HCT116 (cell line): ENCODE results near the gene PGBD4. TPM values are rescaled to one million over a fixed set of nuclear protein-coding genes. Genes with fewer than 3 reads are reported as not detected.

Experiments
- ATAC-seq: fragments of 200-7000 bp; cut with Tn5 transposase; 2 replicates; pipeline ENCODE4 v1.9.1; 2020; ENCODE audit warnings: mild to moderate bottlenecking, moderate library complexity
- BruUV-seq: library from RNA; stranded (reverse); fragments of 400-500 nt; replicated peaks from 2 replicates; lab custom pipeline; 2021; lab: Mats Ljungman, UMichigan
- CTCF ChIA-PET: fragments of 300-600 bp; sonication (Branson Sonifier 250); formaldehyde crosslinking; loops from one replicate; lab custom pipeline; 2021; ENCODE audit warnings: antibody characterized with exemption; lab: Charles Lee
- POLR2A ChIA-PET: fragments of 300-600, 350-600 bp; sonication (Branson Sonifier 250); formaldehyde crosslinking; loops from one replicate; lab custom pipeline; 2021; ENCODE audit warnings: antibody characterized with exemption; lab: Charles Lee
- RAD21 ChIA-PET, 2 experiments: fragments of 300-600 bp; sonication (Branson Sonifier 250); formaldehyde crosslinking; loops; one replicate each; lab custom pipeline; 2023; ENCODE audit warnings: low total read pairs in 2 of 2; ENCODE audit not compliant: uncharacterized antibody in 2 of 2, unreplicated experiment in 2 of 2, low non-redundant PET in 1 of 2; lab: Charles Lee
- DNase-seq: peaks from one replicate; pipeline ENCODE4 v3.0.0-alpha.2; 2010; ENCODE audit warnings: low read depth, low spot score
- H2AFZ ChIP-seq: fragments of 200-600 bp; shearing (Covaris generic), sonication (generic); 2 replicates; pipeline ENCODE4 v1.6.1; 2017; ENCODE audit warnings: low read depth, mixed run types, mixed read lengths, antibody characterized with exemption, low read length; ENCODE audit not compliant: poor library complexity, severe bottlenecking
- H3K27ac ChIP-seq: 2 replicates; pipeline ENCODE4 v1.5.1; 2012; ENCODE audit warnings: low read depth, low read length
- H3K27me3 ChIP-seq: fragments of 200-600 bp; sonication (generic); 2 replicates; pipeline ENCODE4 v1.6.1; 2016; ENCODE audit warnings: mixed run types, low read length, mixed read lengths; ENCODE audit not compliant: insufficient read depth
- H3K36me3 ChIP-seq, 2 experiments: fragments of 200-500 bp in 1 of 2; fragments of 200-600 bp in 1 of 2; sonication (Bioruptor generic) in 1 of 2; sonication (generic) in 1 of 2; 2 replicates each; pipeline versions ENCODE4 v1.5.1 to v1.6.1; 2014 to 2016; ENCODE audit warnings: low read length in 2 of 2, inconsistent platforms in 1 of 2, mixed read lengths in 1 of 2, mixed run types in 1 of 2; ENCODE audit not compliant: insufficient read depth in 2 of 2, control insufficient read depth in 1 of 2
- H3K4me1 ChIP-seq, 2 experiments: fragments of 200-600 bp in 1 of 2; sonication (generic) in 1 of 2; 2 replicates each; pipeline versions ENCODE4 v1.5.1 to v1.6.1; 2012 to 2017; ENCODE audit warnings: low read length in 2 of 2, inconsistent platforms in 1 of 2, mild to moderate bottlenecking in 1 of 2, mixed read lengths in 1 of 2, mixed run types in 1 of 2, moderate library complexity in 1 of 2; ENCODE audit not compliant: insufficient read depth in 2 of 2, control insufficient read depth in 1 of 2
- H3K4me2 ChIP-seq: fragments of 200-600 bp; sonication (generic); 2 replicates; pipeline ENCODE4 v1.6.1; 2017; ENCODE audit warnings: mixed run types, low read length, mixed read lengths
- H3K4me3 ChIP-seq, 2 experiments: fragments of 200-600 bp in 1 of 2; sonication (generic) in 1 of 2; replicated peaks in 1 of 2; 2 replicates each; pipeline ENCODE4 v1.5.1; 2011 to 2016; ENCODE audit warnings: low read length in 2 of 2, control low read depth in 1 of 2, low read depth in 1 of 2, mild to moderate bottlenecking in 1 of 2, mixed read lengths in 1 of 2, mixed run types in 1 of 2
- H3K79me2 ChIP-seq: fragments of 200-600 bp; sonication (generic); 2 replicates; pipeline ENCODE4 v1.6.1; 2017; ENCODE audit warnings: mild to moderate bottlenecking, mixed run types, low read length, moderate library complexity, mixed read lengths; ENCODE audit not compliant: insufficient read depth
- H3K9ac ChIP-seq: fragments of 200-600 bp; sonication (generic); 2 replicates; pipeline ENCODE4 v1.6.1; 2016; ENCODE audit warnings: low read length, mixed read lengths
- H3K9me2 ChIP-seq: fragments of 200-600 bp; sonication (generic), shearing (Covaris generic); 2 replicates; pipeline ENCODE4 v1.6.1; 2017; ENCODE audit warnings: mixed run types, mild to moderate bottlenecking, moderate library complexity; ENCODE audit not compliant: insufficient read depth
- H3K9me3 ChIP-seq, 2 experiments: fragments of 200-500 bp in 1 of 2; fragments of 200-600 bp in 1 of 2; sonication (Bioruptor generic) in 1 of 2; sonication (generic) in 1 of 2; 2 replicates each; pipeline ENCODE4 v1.6.1; 2014 to 2017; ENCODE audit warnings: low read length in 2 of 2, mixed read lengths in 2 of 2, inconsistent platforms in 1 of 2, low read depth in 1 of 2, mild to moderate bottlenecking in 1 of 2, mixed run types in 1 of 2, moderate library complexity in 1 of 2; ENCODE audit not compliant: control insufficient read depth in 1 of 2, insufficient read depth in 1 of 2
- H4K20me1 ChIP-seq: fragments of 200-600 bp; sonication (generic), shearing (Covaris generic); 2 replicates; pipeline ENCODE4 v1.6.1; 2017; ENCODE audit warnings: mixed run types, mild to moderate bottlenecking, moderate library complexity; ENCODE audit not compliant: insufficient read depth
- CEBPB ChIP-seq: IDR thresholded peaks from 2 replicates; pipeline ENCODE4 v1.6.1; 2012; ENCODE audit warnings: low read depth
- CTCF ChIP-seq, 3 experiments: fragments of 200-600 bp in 1 of 3; sonication (generic) in 1 of 3; IDR thresholded peaks in 2 of 3; conservative IDR thresholded peaks in 1 of 3; 2 replicates each; pipeline ENCODE4 v1.5.1; 2012 to 2017; ENCODE audit warnings: low read depth in 2 of 3, low read length in 2 of 3, antibody characterized with exemption in 1 of 3, borderline replicate concordance in 1 of 3, control low read depth in 1 of 3, mild to moderate bottlenecking in 1 of 3, mixed read lengths in 1 of 3, mixed run types in 1 of 3, moderate library complexity in 1 of 3; ENCODE audit not compliant: insufficient read depth in 1 of 3
- ELF1 ChIP-seq: IDR thresholded peaks from 2 replicates; pipeline ENCODE4 v1.6.1; 2012; ENCODE audit warnings: low read depth, borderline replicate concordance
- EZH2 ChIP-seq: fragments of 200-600 bp; sonication (generic); IDR thresholded peaks from 2 replicates; pipeline ENCODE4 v1.6.1; 2017; ENCODE audit warnings: antibody characterized with exemption, mixed run types
- EZH2phosphoT487 ChIP-seq: fragments of 200-600 bp; IDR thresholded peaks from 2 replicates; pipeline ENCODE4 v1.6.1; 2018; ENCODE audit warnings: antibody characterized with exemption, borderline replicate concordance
- FOSL1 ChIP-seq: IDR thresholded peaks from 2 replicates; pipeline ENCODE4 v1.6.1; 2012; ENCODE audit warnings: low read depth
- JUND ChIP-seq: IDR thresholded peaks from 2 replicates; pipeline ENCODE4 v1.6.1; 2012
- POLR2A ChIP-seq: IDR thresholded peaks from 2 replicates; pipeline ENCODE4 v1.7.0; 2011; ENCODE audit warnings: borderline replicate concordance; ENCODE audit not compliant: insufficient read depth, insufficient read length; ENCODE audit errors: extremely low read depth
- RAD21 ChIP-seq: IDR thresholded peaks from 2 replicates; pipeline ENCODE4 v1.6.1; 2012; ENCODE audit warnings: low read depth, mild to moderate bottlenecking
- YY1 ChIP-seq: IDR thresholded peaks from 2 replicates; pipeline ENCODE4 v1.6.1; 2011; ENCODE audit warnings: low read length, low read depth, moderate library complexity, mild to moderate bottlenecking; ENCODE audit not compliant: insufficient replicate concordance; ENCODE audit errors: extremely low read depth
- intact Hi-C: fragments of 100-400 bp; cut with micrococcal nuclease; formaldehyde crosslinking; loops from 2 replicates; pipeline ENCODE4 v1.10.0; 2022
- total RNA-seq: library from RNA; stranded (reverse); gene quantifications from one replicate; pipeline ENCODE4 v1.2.1, GENCODE V29; 2021; ENCODE audit not compliant: unreplicated experiment
- TF ChIP-seq, protein P1 (sequence below): IDR thresholded peaks from 2 replicates; pipeline ENCODE4 v1.6.1; 2012; ENCODE audit warnings: low read depth
- TF ChIP-seq, protein P2 (sequence below): IDR thresholded peaks from 2 replicates; pipeline ENCODE4 v1.6.1; 2012
- TF ChIP-seq, protein P3 (sequence below): IDR thresholded peaks from 2 replicates; pipeline ENCODE4 v1.6.1; 2012

Gene PGBD4
- total RNA-seq, 1 experiment from 2014 or later: 0.96 TPM

GRCh38 chr15:34107315-34107714 lies 5.4 kb downstream of the PGBD4 start:
- POLR2A ChIA-PET: no interaction called here
- no peaks in the 10 kb centered on the region for H3K36me3 ChIP-seq
- H2AFZ ChIP-seq: no peak overlapping the region
- no peak overlapping the region for H3K9ac ChIP-seq
- H3K79me2 ChIP-seq: no peaks in the 10 kb centered on the region
- H4K20me1 ChIP-seq: no peaks in the 10 kb centered on the region
- TF ChIP-seq ELF1: no peak
- TF ChIP-seq CTCF (IDR thresholded peaks at IDR 0.05 in 2 of 3, conservative IDR thresholded peaks at IDR 0.05 in 1 of 3; ENCODE audit: borderline replicate concordance in 1 of 3, insufficient read depth in 1 of 3, low read depth in 2 of 3, low read length in 2 of 3): no peak
- TF ChIP-seq EZH2: no peak
- TF ChIP-seq JUND: no peak
- TF ChIP-seq, protein P1, sequence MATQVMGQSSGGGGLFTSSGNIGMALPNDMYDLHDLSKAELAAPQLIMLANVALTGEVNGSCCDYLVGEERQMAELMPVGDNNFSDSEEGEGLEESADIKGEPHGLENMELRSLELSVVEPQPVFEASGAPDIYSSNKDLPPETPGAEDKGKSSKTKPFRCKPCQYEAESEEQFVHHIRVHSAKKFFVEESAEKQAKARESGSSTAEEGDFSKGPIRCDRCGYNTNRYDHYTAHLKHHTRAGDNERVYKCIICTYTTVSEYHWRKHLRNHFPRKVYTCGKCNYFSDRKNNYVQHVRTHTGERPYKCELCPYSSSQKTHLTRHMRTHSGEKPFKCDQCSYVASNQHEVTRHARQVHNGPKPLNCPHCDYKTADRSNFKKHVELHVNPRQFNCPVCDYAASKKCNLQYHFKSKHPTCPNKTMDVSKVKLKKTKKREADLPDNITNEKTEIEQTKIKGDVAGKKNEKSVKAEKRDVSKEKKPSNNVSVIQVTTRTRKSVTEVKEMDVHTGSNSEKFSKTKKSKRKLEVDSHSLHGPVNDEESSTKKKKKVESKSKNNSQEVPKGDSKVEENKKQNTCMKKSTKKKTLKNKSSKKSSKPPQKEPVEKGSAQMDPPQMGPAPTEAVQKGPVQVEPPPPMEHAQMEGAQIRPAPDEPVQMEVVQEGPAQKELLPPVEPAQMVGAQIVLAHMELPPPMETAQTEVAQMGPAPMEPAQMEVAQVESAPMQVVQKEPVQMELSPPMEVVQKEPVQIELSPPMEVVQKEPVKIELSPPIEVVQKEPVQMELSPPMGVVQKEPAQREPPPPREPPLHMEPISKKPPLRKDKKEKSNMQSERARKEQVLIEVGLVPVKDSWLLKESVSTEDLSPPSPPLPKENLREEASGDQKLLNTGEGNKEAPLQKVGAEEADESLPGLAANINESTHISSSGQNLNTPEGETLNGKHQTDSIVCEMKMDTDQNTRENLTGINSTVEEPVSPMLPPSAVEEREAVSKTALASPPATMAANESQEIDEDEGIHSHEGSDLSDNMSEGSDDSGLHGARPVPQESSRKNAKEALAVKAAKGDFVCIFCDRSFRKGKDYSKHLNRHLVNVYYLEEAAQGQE: no peak
- no peak for TF ChIP-seq FOSL1
- no peak for TF ChIP-seq YY1
- no peak for TF ChIP-seq EZH2phosphoT487
- TF ChIP-seq POLR2A: no peak
- TF ChIP-seq CEBPB: no peak
- TF ChIP-seq, protein P2, sequence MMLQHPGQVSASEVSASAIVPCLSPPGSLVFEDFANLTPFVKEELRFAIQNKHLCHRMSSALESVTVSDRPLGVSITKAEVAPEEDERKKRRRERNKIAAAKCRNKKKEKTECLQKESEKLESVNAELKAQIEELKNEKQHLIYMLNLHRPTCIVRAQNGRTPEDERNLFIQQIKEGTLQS: no peak
- TF ChIP-seq RAD21: no peak
- TF ChIP-seq, protein P3, sequence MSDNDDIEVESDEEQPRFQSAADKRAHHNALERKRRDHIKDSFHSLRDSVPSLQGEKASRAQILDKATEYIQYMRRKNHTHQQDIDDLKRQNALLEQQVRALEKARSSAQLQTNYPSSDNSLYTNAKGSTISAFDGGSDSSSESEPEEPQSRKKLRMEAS: no peak
- TF ChIP-seq, all 23 proteins: peak for 0
- ChIA-PET CTCF (interaction anchor here (1.1 kb wide), 1 partner anchor 102 kb away, joined by 6 read pairs; the partner anchor contains the start of gene KATNBL1), RAD21 (no interaction called here)
- Histone ChIP-seq H3K9me2 (no peaks in the 10 kb centered on the region), H3K9me3 (peaks cover 0 to 5% of the 10 kb centered on the region in 2 experiments; a peak in 1 of 4 replicates), H3K4me1 (peaks cover under 1 to 7% of the 10 kb centered on the region in 2 experiments; a peak in 2 of 4 replicates), H3K4me2 (no peak overlapping the region), H3K27ac (no peak overlapping the region), H3K27me3 (no peaks in the 10 kb centered on the region), H3K4me3 (no peak overlapping the region)
- BruUV-seq: no TSS peak
- DNase-seq (no peak), ATAC-seq (no peak)
- intact Hi-C loops: no loop called here
